Ovary (tissue), 9 donors: Measurements from ENCODE around the gene VWA5B2. TPM values are rescaled to one million over a fixed set of nuclear protein-coding genes. Genes with fewer than 3 reads are reported as not detected.

Experiments used
- DNase-seq, 5 donors: peaks; one replicate each; pipeline ENCODE4 v3.0.0-alpha.2; 2019 to 2020
- H3K27ac ChIP-seq, 2 donors: fragments of 200-600 bp; one replicate each; pipeline versions ENCODE4 v1.5.1 to v1.8.0; 2019 to 2022
- H3K27me3 ChIP-seq: fragments of 200-600 bp; one replicate; pipeline ENCODE4 v1.8.0; 2022
- H3K36me3 ChIP-seq: fragments of 200-600 bp; sonication (generic); one replicate; pipeline ENCODE4 v1.5.1; 2019
- H3K4me1 ChIP-seq: one replicate; pipeline ENCODE4 v1.8.1; 2013; ENCODE audit warnings: mild to moderate bottlenecking, moderate library complexity; ENCODE audit not compliant: insufficient read depth
- H3K4me3 ChIP-seq: fragments of 200-600 bp; sonication (generic); one replicate; pipeline ENCODE4 v1.5.1; 2017
- H3K9me3 ChIP-seq, 2 donors: fragments of 200-600 bp in 1 of 2; sonication (generic) in 1 of 2; one replicate each; pipeline versions ENCODE4 v1.5.1 to v1.8.1; 2013 to 2019; ENCODE audit warnings: mild to moderate bottlenecking in 1 of 2, moderate library complexity in 1 of 2
- CTCF ChIP-seq, 3 donors: fragments of 450-650 bp in 2 of 3; fragments of 200-600 bp in 1 of 3; IDR thresholded peaks; one replicate each; pipeline versions ENCODE4 v1.5.1 to v1.8.0; 2016 to 2022; ENCODE audit warnings: antibody characterized with exemption in 3 of 3, mild to moderate bottlenecking in 1 of 3
- EP300 ChIP-seq: sonication (generic); formaldehyde crosslinking; IDR thresholded peaks from one replicate; pipeline ENCODE4 v1.6.1; 2017; ENCODE audit warnings: antibody characterized with exemption
- POLR2A ChIP-seq: fragments of 450-650 bp; IDR thresholded peaks from one replicate; pipeline ENCODE4 v1.6.1; 2017; ENCODE audit warnings: antibody characterized with exemption, mild to moderate bottlenecking, moderate library complexity
- WGBS, 3 donors: extraction: QIAGEN DNeasy Blood & Tissue Kit in 1 of 3; methylation state at CpG; one replicate each; pipeline versions ENCODE4 v1.1.5 to v1.1.7; 2013 to 2017; 5-methylcytosine and 5-hydroxymethylcytosine counted together
- intact Hi-C, 4 donors: fragments of 100-400 bp; cut with DNase I; formaldehyde crosslinking; loops; one replicate each; pipeline versions ENCODE4 v1.11.0 to v1.15.1; 2022 to 2023
- polyA plus RNA-seq, 2 donors: library from polyadenylated mRNA; stranded (reverse); fragments of 200-250 nt in 1 of 2; fragments of 350-450 nt in 1 of 2; fragmentation: Illumina TruSeq in 1 of 2; extraction: RNeasy Lipid Tissue Mini Kit (QIAGEN cat#74804) in 1 of 2; gene quantifications; one replicate each; pipeline ENCODE4 v1.2.3, GENCODE V29; 2013 to 2014
- total RNA-seq, 7 donors: library from RNA; depleted of rRNA in 2 of 7; stranded (reverse); fragments of >200 nt in 2 of 7; fragmentation: NEBNext Ultra II Directional in 3 of 7; extraction: Animal tissue kit (Norgen Biotek cat#: 25700) in 3 of 7; gene quantifications; one replicate each; pipeline versions ENCODE4 v1.1.0 to v1.2.4, GENCODE V29; 2016 to 2023
- donor health status: DM: no; HTN: no; CAD: no; lungs with moderate emphysema.
- donor health status: DM: no; HTN: no; CAD: no.
- donor health status: Bipolar disorder and iron deficiency.
- donor health status: DM: yes; HTN: yes; CAD: no.
- donor health status: DM: no; HTN: no; CAD: no.
- donor health status: DM: yes; HTN: yes; CAD: no.

The VWA5B2 gene
- total and polyA plus RNA-seq, 9 donors, result 0.15 to 5.9 (median 0.48) TPM; not detected in 1

- DNase-seq, result no peak
- Histone ChIP-seq H3K27me3 (no peaks in the 10 kb centered on the region), H3K4me3 (no peak overlapping the region), H3K9me3 (no peaks in the 10 kb centered on the region), H3K4me1 (peaks cover 5% of the 10 kb centered on the region), H3K27ac (no peak overlapping the region), H3K36me3 (no peaks in the 10 kb centered on the region)
- intact Hi-C loops, result loop anchor here in 1 of 4 donors (5.0 kb wide), 1 partner anchor 704 kb away; no protein-coding TSS in a partner anchor
- WGBS, 3 donors, result 67 to 90% (median 71%) methylated on average over 3 of the region's 3 CpGs
- no peak for TF ChIP-seq CTCF (IDR thresholded peaks at IDR 0.05)
These were observed 7.3 kb downstream of the VWA5B2 start for GRCh38 chr3:184236636-184237035.

DNA sequence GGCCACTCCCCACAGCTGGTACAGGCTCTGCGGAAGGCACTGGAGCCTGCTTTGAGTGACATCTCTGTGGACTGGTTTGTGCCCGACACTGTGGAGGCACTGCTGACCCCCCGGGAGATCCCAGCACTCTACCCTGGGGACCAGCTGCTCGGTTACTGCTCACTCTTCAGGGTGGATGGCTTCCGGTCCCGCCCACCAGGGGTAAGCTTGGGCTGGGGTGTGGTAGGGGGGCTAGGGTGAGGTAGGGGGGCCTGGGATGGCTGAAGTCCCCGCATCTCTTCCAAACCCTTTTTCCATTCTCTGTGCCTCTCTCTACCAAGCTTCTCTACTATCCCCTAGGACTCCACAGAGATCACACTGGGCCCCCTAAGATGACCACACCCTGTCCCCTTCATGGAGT is 7.8 kb downstream of the VWA5B2 start:
- Histone ChIP-seq H3K27ac (no peak overlapping the region), H3K36me3 (no peaks in the 10 kb centered on the region), H3K27me3 (no peaks in the 10 kb centered on the region), H3K9me3 (no peaks in the 10 kb centered on the region), H3K4me1 (peaks cover 7% of the 10 kb centered on the region), H3K4me3 (no peak overlapping the region)
- WGBS, 3 donors, result 63 to 74% (median 72%) methylated on average over 7 of the region's 7 CpGs
- DNase-seq, result no peak
- TF ChIP-seq POLR2A, result no peak
- TF ChIP-seq CTCF (IDR thresholded peaks at IDR 0.05), result no peak
- TF ChIP-seq EP300, result no peak
- intact Hi-C loops, result loop anchor here in 1 of 4 donors (5.0 kb wide), 1 partner anchor 705 kb away; no protein-coding TSS in a partner anchor

- no peaks in the 10 kb centered on the region for H3K36me3 ChIP-seq
- no peak overlapping the region for H3K27ac ChIP-seq
- H3K4me3 ChIP-seq, result no peak overlapping the region
- no peak for DNase-seq
- TF ChIP-seq EP300 (no peak), CTCF (IDR thresholded peaks at IDR 0.05) (no peak), POLR2A (no peak)
- H3K4me1 ChIP-seq, result peaks cover 7% of the 10 kb centered on the region
- intact Hi-C loops, result loop anchor here in 1 of 4 donors (5.0 kb wide), 1 partner anchor 706 kb away; no protein-coding TSS in a partner anchor
- H3K27me3 ChIP-seq, result no peaks in the 10 kb centered on the region
- 14 to 27% (median 17%) methylated on average over 1 of the region's 1 CpG for WGBS, 3 donors
- no peaks in the 10 kb centered on the region for H3K9me3 ChIP-seq
These were observed 8.4 kb downstream of the VWA5B2 start for GRCh38 chr3:184237807-184238206.

GRCh38 chr3:184238246-184238818 is 8.9 kb downstream of the VWA5B2 start:
- WGBS, 3 donors, result 77 to 80% (median 78%) methylated on average over 12 to 13 of the region's 13 CpGs
- Histone ChIP-seq H3K36me3 (no peaks in the 10 kb centered on the region), H3K27me3 (no peaks in the 10 kb centered on the region), H3K4me1 (peaks cover 7% of the 10 kb centered on the region), H3K9me3 (no peaks in the 10 kb centered on the region), H3K27ac (no peak overlapping the region), H3K4me3 (no peak overlapping the region)
- DNase-seq, result no peak
- intact Hi-C loops, result loop anchor here in 1 of 4 donors (5.0 kb wide), 1 partner anchor 706 kb away; no protein-coding TSS in a partner anchor
- TF ChIP-seq CTCF (IDR thresholded peaks at IDR 0.05) (no peak), EP300 (no peak), POLR2A (no peak)
